GM18517 (cell line): ENCODE measurements around the gene ST6GALNAC3.

Source experiments
- ATAC-seq: cut with Tn5 transposase; IDR thresholded peaks from one replicate; pipeline ENCODE4 v1.9.1; 2021; ENCODE audit warnings: mild to moderate bottlenecking, moderate library complexity; ENCODE audit not compliant: unreplicated experiment

The ST6GALNAC3 gene

GRCh38 chr1:76669624-76670315, 595.2 kb downstream of the ST6GALNAC3 start:
- no peak for ATAC-seq

DNA sequence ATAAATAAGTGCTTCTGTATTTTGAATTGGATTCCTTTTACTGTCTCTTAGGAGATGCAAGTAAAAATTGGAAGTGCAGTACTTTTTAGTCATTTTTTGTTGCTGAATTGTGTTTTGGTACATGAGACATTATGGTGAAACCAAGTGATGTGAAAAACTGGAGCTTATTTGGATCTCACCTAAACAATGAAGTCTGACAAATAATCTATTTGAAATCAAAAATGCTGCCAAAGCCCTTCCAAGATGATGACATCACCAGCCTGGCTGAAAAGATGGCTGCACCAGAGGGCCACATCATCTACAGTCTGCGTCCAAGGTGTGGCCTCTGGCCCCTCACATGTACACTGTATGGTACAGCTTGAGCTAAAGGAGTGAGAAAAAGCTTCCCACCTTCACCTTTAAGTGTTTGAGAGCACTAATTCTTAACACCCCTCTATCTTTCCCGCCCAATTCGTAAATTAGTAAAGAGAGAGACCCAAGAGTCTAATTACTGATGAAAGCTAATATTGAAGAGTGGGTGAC, 600.2 kb downstream of the ST6GALNAC3 start:
- no peak for ATAC-seq

DNA sequence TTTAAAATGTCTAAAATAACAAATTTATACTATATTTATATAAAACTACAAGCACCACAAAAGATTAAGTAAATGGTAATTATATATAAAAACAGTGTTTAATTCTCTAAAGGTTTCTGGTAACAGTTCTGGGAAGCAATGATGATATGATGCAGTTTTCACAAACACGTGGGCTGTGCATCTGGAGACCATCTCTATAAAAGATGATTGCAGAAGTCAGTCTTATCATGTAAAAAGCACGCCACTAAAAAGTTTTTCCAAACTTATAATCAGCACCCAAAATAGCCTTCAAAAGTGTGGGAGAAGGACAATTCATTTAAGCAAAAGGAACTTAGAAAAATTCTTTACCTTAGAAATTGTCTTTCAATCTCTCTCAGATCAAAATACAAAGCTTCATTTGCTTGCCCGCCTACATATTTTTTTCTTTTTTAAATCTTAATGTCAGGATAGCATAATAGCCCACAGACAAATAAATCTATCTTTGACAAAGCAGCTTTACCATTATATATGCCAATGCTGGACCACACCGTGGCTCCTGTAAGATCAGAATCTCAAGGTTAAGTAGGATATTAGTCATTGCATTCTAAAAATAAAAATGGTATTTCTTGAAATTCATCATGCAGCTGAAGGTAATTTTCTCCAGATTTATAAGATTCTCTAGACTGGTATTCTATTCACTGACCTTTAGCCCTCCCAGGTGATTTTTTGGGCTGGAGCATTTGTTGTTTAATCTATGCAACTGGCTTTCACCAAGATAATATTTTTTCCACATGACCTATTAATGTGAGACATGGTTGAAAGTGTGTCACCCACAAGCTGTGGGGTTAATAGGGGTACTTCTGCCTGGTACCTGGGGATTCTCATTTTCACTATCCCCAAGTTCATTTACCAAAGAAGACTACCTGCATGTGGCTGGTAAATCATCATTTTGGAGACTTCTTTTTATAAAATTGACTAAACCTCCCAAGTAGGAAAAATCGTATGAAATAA, 603.2 kb downstream of the ST6GALNAC3 start:
- peak; percentile 59 for ATAC-seq

DNA sequence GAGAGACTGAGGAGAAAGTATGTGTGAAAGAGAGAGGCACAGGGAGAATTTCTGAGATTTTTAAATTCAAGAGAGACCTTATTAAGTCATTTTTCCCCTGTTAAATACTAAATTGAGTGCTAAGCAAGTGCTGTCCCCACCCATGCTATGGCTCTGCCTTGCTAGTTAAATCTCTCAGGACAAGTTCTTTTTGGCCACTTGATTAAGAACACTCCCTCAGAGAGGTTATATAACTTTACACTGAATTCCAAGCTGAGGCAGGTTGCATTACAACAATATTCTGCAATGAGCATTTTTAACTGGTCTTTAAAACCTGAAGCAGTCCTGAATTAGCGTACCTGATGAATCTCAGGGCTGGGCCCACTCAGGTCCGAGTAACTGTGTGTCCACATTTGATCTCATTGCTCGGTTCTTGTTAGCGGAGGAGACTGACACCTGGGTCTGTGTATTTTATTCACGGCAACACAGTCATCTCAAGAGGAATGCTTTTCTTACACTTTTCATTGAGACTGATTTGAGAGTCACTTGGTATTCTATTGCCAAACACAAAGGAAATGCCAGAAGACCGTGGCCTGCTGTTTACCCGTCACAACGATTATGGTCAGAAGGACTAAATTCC, 605.1 kb downstream of the ST6GALNAC3 start:
- ATAC-seq, result no peak

GRCh38 chr1:76680651-76681050, 606.1 kb downstream of the ST6GALNAC3 start:
- ATAC-seq, result no peak

- ATAC-seq, result no peak
These were observed 607.6 kb downstream of the ST6GALNAC3 start for GRCh38 chr1:76682138-76682537.
